OCI-LY3 (cell line): ENCODE measurements around the gene THOP1.
"Not testable (repeated sequence)": the region's sequence is repeated elsewhere in the genome, so short reads cannot be mapped to it uniquely, and the experiment has no call there.

ENCODE experiments used
- CTCF ChIP-seq: fragments of 200-600, 300-600 bp; sonication (generic); IDR thresholded peaks from 2 replicates; pipeline ENCODE4 v1.5.1; 2014; ENCODE audit warnings: antibody characterized with exemption, low read length, low read depth
- EZH2phosphoT487 ChIP-seq: fragments of 200-600 bp; shearing (Covaris generic); IDR thresholded peaks from 2 replicates; pipeline ENCODE4 v1.6.1; 2018; ENCODE audit warnings: antibody characterized with exemption, mixed run types, low read depth

GRCh38 chr19:2792666-2793065, 7.4 kb downstream of the THOP1 start:
- TF ChIP-seq CTCF, EZH2phosphoT487: not testable (repeated sequence)
